ENCODE results near the gene DHRS2.

Gene DHRS2

GRCh38 chr14:23645504-23645811 lies 9.3 kb downstream of the DHRS2 start:
- DNase-seq (ENCODE audit: extremely low spot score, insufficient read length, low read depth) (no peak), FAIRE-seq (no peak)

GRCh38 chr14:23645812-23646647 lies 9.9 kb downstream of the DHRS2 start:
- FAIRE-seq = no peak
- DNase-seq (ENCODE audit: extremely low spot score, insufficient read length, low read depth) = no peak

- no peak for FAIRE-seq
Measured at GRCh38 chr14:23646648-23647549, 10.7 kb downstream of the DHRS2 start.

GRCh38 chr14:23647619-23648018 lies 11.5 kb downstream of the DHRS2 start:
- DNase-seq (ENCODE audit: extremely low spot score, insufficient read length, low read depth) (no peak), FAIRE-seq (no peak)

More at GRCh38 chr14:23646648-23647549, 10.7 kb downstream of the DHRS2 start:
- no peak for DNase-seq (ENCODE audit: extremely low spot score, insufficient read length, low read depth)

GRCh38 chr14:23648764-23649460 lies 12.7 kb downstream of the DHRS2 start:
- FAIRE-seq = no peak
- no peak for DNase-seq (ENCODE audit: extremely low spot score, insufficient read length, low read depth)

GRCh38 chr14:23650506-23650905 lies 14.3 kb downstream of the DHRS2 start:
- DNase-seq (ENCODE audit: extremely low spot score, insufficient read length, low read depth) (no peak), FAIRE-seq (no peak)

GRCh38 chr14:23653051-23653450 lies 16.9 kb downstream of the DHRS2 start:
- no peak for DNase-seq (ENCODE audit: extremely low spot score, insufficient read length, low read depth)

GRCh38 chr14:23654231-23654630 lies 18.1 kb downstream of the DHRS2 start:
- FAIRE-seq (no peak), DNase-seq (ENCODE audit: extremely low spot score, insufficient read length, low read depth) (no peak)

More at GRCh38 chr14:23653051-23653450, 16.9 kb downstream of the DHRS2 start:
- no peak for FAIRE-seq

- DNase-seq (ENCODE audit: extremely low spot score, insufficient read length, low read depth) = no peak
- no peak for FAIRE-seq
Measured at GRCh38 chr14:23657959-23658470, 21.9 kb downstream of the DHRS2 start.

GRCh38 chr14:23660290-23661226 lies 24.4 kb downstream of the DHRS2 start:
- DNase-seq (ENCODE audit: extremely low spot score, insufficient read length, low read depth) (peak; percentile 39), FAIRE-seq (peak; percentile 82)

GRCh38 chr14:23661542-23661941 lies 25.4 kb downstream of the DHRS2 start:
- DNase-seq (ENCODE audit: extremely low spot score, insufficient read length, low read depth) (no peak), FAIRE-seq (no peak)

GRCh38 chr14:23663127-23663526 lies 27.0 kb downstream of the DHRS2 start:
- DNase-seq (ENCODE audit: extremely low spot score, insufficient read length, low read depth) (no peak), FAIRE-seq (no peak)

- DNase-seq (ENCODE audit: extremely low spot score, insufficient read length, low read depth) = no peak
- FAIRE-seq = no peak
Measured at GRCh38 chr14:23663711-23664110, 27.5 kb downstream of the DHRS2 start.

- DNase-seq (ENCODE audit: extremely low spot score, insufficient read length, low read depth) = no peak
- no peak for FAIRE-seq
Measured at GRCh38 chr14:23664207-23664885, 28.2 kb downstream of the DHRS2 start.

GRCh38 chr14:23665302-23666016 lies 29.3 kb downstream of the DHRS2 start:
- DNase-seq (ENCODE audit: extremely low spot score, insufficient read length, low read depth) (no peak), FAIRE-seq (no peak)

- DNase-seq (ENCODE audit: extremely low spot score, insufficient read length, low read depth) (no peak), FAIRE-seq (no peak)
Measured at GRCh38 chr14:23667134-23667533, 31.0 kb downstream of the DHRS2 start.

- FAIRE-seq (no peak), DNase-seq (ENCODE audit: extremely low spot score, insufficient read length, low read depth) (no peak)
Measured at GRCh38 chr14:23669441-23669840, 33.3 kb downstream of the DHRS2 start.

- no peak for DNase-seq (ENCODE audit: extremely low spot score, insufficient read length, low read depth)
- FAIRE-seq = no peak
Measured at GRCh38 chr14:23670481-23670880, 34.3 kb downstream of the DHRS2 start.

All from GM18507 (cell line).